H1 (cell line): ENCODE data around the gene ZIM2. TPM values are rescaled to one million over a fixed set of nuclear protein-coding genes. Genes with fewer than 3 reads are reported as not detected.

Experiments
- CTCF ChIA-PET: fragments of 300-600 bp; sonication (Branson Sonifier 250); formaldehyde crosslinking; loops from one replicate; lab custom pipeline; 2021; ENCODE audit not compliant: partially characterized antibody; lab: Charles Lee
- POLR2A ChIA-PET: fragments of 300-600 bp; sonication (Branson Sonifier 250); formaldehyde crosslinking; loops from one replicate; lab custom pipeline; 2021; ENCODE audit warnings: inconsistent platforms; ENCODE audit not compliant: partially characterized antibody; lab: Charles Lee
- DNase-seq, 2 experiments: peaks; one replicate each; pipeline versions ENCODE4 v3.0.0 to v3.0.0-alpha.2; 2010 to 2022; ENCODE audit warnings: low spot score in 2 of 2, low read depth in 1 of 2, mixed read lengths in 1 of 2
- FAIRE-seq: peaks from 2 replicates; lab custom pipeline; 2011; peaks lifted over from hg19 to GRCh38; lab: Jason Lieb, UNC
- H2AFZ ChIP-seq: 2 replicates; pipeline ENCODE4 v1.8.1; 2012; ENCODE audit warnings: low read length, inconsistent platforms
- H2AK5ac ChIP-seq: 2 replicates; pipeline ENCODE4 v1.6.1; 2013; ENCODE audit warnings: low read depth, low read length
- H2BK120ac ChIP-seq: replicated peaks from 2 replicates; pipeline ENCODE3; 2013; ENCODE audit warnings: low read depth, low read length, inconsistent platforms
- H2BK12ac ChIP-seq: 2 replicates; pipeline ENCODE4 v1.6.1; 2013; ENCODE audit warnings: low read depth, low read length
- H2BK15ac ChIP-seq: 2 replicates; pipeline ENCODE4 v1.6.1; 2013; ENCODE audit warnings: low read length
- H2BK20ac ChIP-seq: 2 replicates; pipeline ENCODE4 v1.6.1; 2013; ENCODE audit warnings: low read length
- H2BK5ac ChIP-seq: 2 replicates; pipeline ENCODE4 v1.6.1; 2013; ENCODE audit warnings: low read depth, low read length
- H3K14ac ChIP-seq: 2 replicates; pipeline ENCODE4 v1.6.1; 2013; ENCODE audit warnings: inconsistent platforms; ENCODE audit not compliant: insufficient read length
- H3K18ac ChIP-seq: 2 replicates; pipeline ENCODE4 v1.6.1; 2013; ENCODE audit warnings: low read length; ENCODE audit errors: extremely low read depth
- H3K23ac ChIP-seq: 2 replicates; pipeline ENCODE4 v1.6.1; 2013; ENCODE audit warnings: inconsistent platforms; ENCODE audit not compliant: insufficient read length
- H3K23me2 ChIP-seq: 2 replicates; pipeline ENCODE4 v1.6.1; 2013; ENCODE audit warnings: low read depth, low read length
- H3K27ac ChIP-seq: 2 replicates; pipeline ENCODE4 v1.6.1; 2011; ENCODE audit warnings: low read depth, low read length, inconsistent platforms
- H3K27me3 ChIP-seq, 4 experiments: replicated peaks in 1 of 4; 1 replicate in 1 of 4; 2 replicates in 3 of 4; pipeline versions ENCODE4 v1.6.1 to v1.8.1; 2011 to 2013; ENCODE audit warnings: low read length in 3 of 4, mild to moderate bottlenecking in 3 of 4, inconsistent platforms in 2 of 4, mixed read lengths in 2 of 4, moderate library complexity in 1 of 4; ENCODE audit not compliant: control insufficient read depth in 3 of 4, insufficient read depth in 3 of 4; ENCODE audit errors: extremely low read depth in 1 of 4
- H3K36me3 ChIP-seq, 4 experiments: 2 replicates each; pipeline versions ENCODE4 v1.6.1 to v1.8.1; 2011 to 2013; ENCODE audit warnings: mild to moderate bottlenecking in 4 of 4, low read length in 3 of 4, moderate library complexity in 2 of 4, control low read depth in 1 of 4, inconsistent platforms in 1 of 4; ENCODE audit not compliant: insufficient read depth in 4 of 4, control insufficient read depth in 2 of 4
- H3K4ac ChIP-seq: replicated peaks from 2 replicates; pipeline ENCODE3; 2013; ENCODE audit warnings: low read length, low read depth, mixed read lengths, inconsistent platforms; ENCODE audit not compliant: insufficient read length
- H3K4me1 ChIP-seq, 4 experiments: replicated peaks in 1 of 4; 1 replicate in 1 of 4; 2 replicates in 3 of 4; pipeline versions ENCODE4 v1.6.1 to v1.8.1; 2011 to 2013; ENCODE audit warnings: low read length in 3 of 4, inconsistent platforms in 2 of 4, mixed read lengths in 1 of 4; ENCODE audit not compliant: insufficient read depth in 4 of 4, control insufficient read depth in 3 of 4
- H3K4me2 ChIP-seq, 2 experiments: 2 replicates each; pipeline versions ENCODE4 v1.6.1 to v1.8.1; 2011 to 2013; ENCODE audit warnings: low read depth in 2 of 2, low read length in 2 of 2, control low read depth in 1 of 2, inconsistent platforms in 1 of 2, mild to moderate bottlenecking in 1 of 2; ENCODE audit not compliant: insufficient read depth in 1 of 2
- H3K4me3 ChIP-seq, 4 experiments: fragments of 200-600, 300-600 bp in 1 of 4; sonication (generic), shearing (Covaris generic), sonication (Bioruptor Twin) in 1 of 4; 2 replicates each; pipeline versions ENCODE4 v1.5.1 to v1.8.1; 2011 to 2016; ENCODE audit warnings: low read length in 4 of 4, low read depth in 3 of 4, control low read depth in 2 of 4, inconsistent platforms in 2 of 4, mild to moderate bottlenecking in 2 of 4, mixed read lengths in 1 of 4, moderate library complexity in 1 of 4; ENCODE audit not compliant: insufficient read depth in 2 of 4; ENCODE audit errors: extremely low read depth in 1 of 4
- H3K56ac ChIP-seq: replicated peaks from 2 replicates; pipeline ENCODE3; 2013; ENCODE audit warnings: low read depth, mild to moderate bottlenecking, mixed read lengths, low read length, inconsistent platforms; ENCODE audit not compliant: insufficient read length
- H3K79me1 ChIP-seq: 2 replicates; pipeline ENCODE4 v1.6.1; 2013; ENCODE audit warnings: low read depth, low read length, control low read depth
- H3K79me2 ChIP-seq, 2 experiments: 2 replicates each; pipeline versions ENCODE4 v1.6.1 to v1.8.1; 2012 to 2013; ENCODE audit warnings: low read length in 2 of 2, mild to moderate bottlenecking in 2 of 2, inconsistent platforms in 1 of 2; ENCODE audit not compliant: insufficient read depth in 2 of 2, control insufficient read depth in 1 of 2
- H3K9ac ChIP-seq, 4 experiments: replicated peaks in 1 of 4; 1 replicate in 1 of 4; 2 replicates in 3 of 4; pipeline versions ENCODE4 v1.6.1 to v1.8.1; 2011 to 2013; ENCODE audit warnings: low read depth in 3 of 4, low read length in 3 of 4, control low read depth in 2 of 4, mild to moderate bottlenecking in 2 of 4, moderate library complexity in 2 of 4, inconsistent platforms in 1 of 4; ENCODE audit errors: extremely low read depth in 1 of 4
- H3K9me3 ChIP-seq, 2 experiments: 2 replicates each; pipeline versions ENCODE4 v1.6.1 to v1.8.1; 2012 to 2013; ENCODE audit warnings: mild to moderate bottlenecking in 2 of 2, moderate library complexity in 2 of 2, control low read depth in 1 of 2, inconsistent platforms in 1 of 2, low read depth in 1 of 2, low read length in 1 of 2, mixed read lengths in 1 of 2; ENCODE audit not compliant: insufficient read depth in 2 of 2
- H4K20me1 ChIP-seq, 2 experiments: replicated peaks in 1 of 2; 2 replicates each; pipeline versions ENCODE3 to v1.8.1; 2011 to 2013; ENCODE audit warnings: inconsistent platforms in 2 of 2, low read length in 2 of 2, mild to moderate bottlenecking in 1 of 2; ENCODE audit not compliant: insufficient read depth in 2 of 2, control insufficient read depth in 1 of 2
- H4K5ac ChIP-seq: 2 replicates; pipeline ENCODE4 v1.6.1; 2013; ENCODE audit warnings: low read length, low read depth, mixed read lengths, inconsistent platforms; ENCODE audit not compliant: insufficient read length
- H4K8ac ChIP-seq: 2 replicates; pipeline ENCODE4 v1.8.0; 2013; ENCODE audit warnings: mild to moderate bottlenecking, moderate library complexity, low read length, inconsistent platforms; ENCODE audit not compliant: insufficient read depth; ENCODE audit errors: extremely low read depth
- H4K91ac ChIP-seq: replicated peaks from 2 replicates; pipeline ENCODE3; 2013; ENCODE audit warnings: low read length, mixed read lengths, inconsistent platforms; ENCODE audit not compliant: insufficient read length
- CREB1 ChIP-seq: IDR thresholded peaks from 2 replicates; pipeline ENCODE4 v1.6.1; 2012; ENCODE audit warnings: inconsistent platforms
- GTF2F1 ChIP-seq: IDR thresholded peaks from 2 replicates; pipeline ENCODE4 v1.6.1; 2012; ENCODE audit warnings: low read depth, low read length, improper control_type of control experiment, borderline replicate concordance
- JUND ChIP-seq: IDR thresholded peaks from 2 replicates; pipeline ENCODE4 v1.6.1; 2011; ENCODE audit warnings: mild to moderate bottlenecking, improper control_type of control experiment, low read length
- WGBS, 2 experiments: shearing (Covaris generic) in 1 of 2; methylation state at CpG; one replicate each; pipeline versions ENCODE4 v1.1.6 to v1.1.7; 2013 to 2015; ENCODE audit warnings: low lambda C conversion rate in 2 of 2, mixed read lengths in 2 of 2, inconsistent platforms in 1 of 2, low coverage in 1 of 2, missing lambda C conversion rate in 1 of 2; ENCODE audit not compliant: insufficient replicate concordance in 2 of 2, insufficient coverage in 1 of 2, insufficient read length in 1 of 2; ENCODE audit errors: extremely low coverage in 1 of 2, missing lambda C conversion rate in 1 of 2; 5-methylcytosine and 5-hydroxymethylcytosine counted together
- polyA plus RNA-seq, 7 experiments: library from polyadenylated mRNA; depleted of rRNA in 3 of 7; stranded (reverse) in 5 of 7; unstranded in 2 of 7; fragments of >200 nt in 5 of 7; fragments of 200-250 nt in 2 of 7; gene quantifications; 1 replicate in 5 of 7; 2 replicates in 1 of 7; 4 replicates in 1 of 7; pipeline versions ENCODE4 v1.2.1 to v1.2.3, GENCODE V29; 2011 to 2013; ENCODE audit warnings: missing spikeins in 2 of 7, mixed read lengths in 2 of 7
- total RNA-seq: library from RNA; stranded (reverse); fragmentation: NEBNext Ultra II Directional; extraction: Animal tissue kit (Norgen Biotek cat#: 25700); gene quantifications from 2 replicates; pipeline ENCODE4 v1.2.1, GENCODE V29; 2021
- TF ChIP-seq, protein P1 (sequence below): IDR thresholded peaks from 2 replicates; pipeline ENCODE4 v1.6.1; 2011; ENCODE audit warnings: low read depth, mild to moderate bottlenecking, low read length; ENCODE audit not compliant: insufficient read depth

ZIM2 gene
- total and polyA plus RNA-seq, 2 of the 8 experiments (the other 6 are each of a cell fraction or from before 2014, with no cell fraction given) = not detected

DNA sequence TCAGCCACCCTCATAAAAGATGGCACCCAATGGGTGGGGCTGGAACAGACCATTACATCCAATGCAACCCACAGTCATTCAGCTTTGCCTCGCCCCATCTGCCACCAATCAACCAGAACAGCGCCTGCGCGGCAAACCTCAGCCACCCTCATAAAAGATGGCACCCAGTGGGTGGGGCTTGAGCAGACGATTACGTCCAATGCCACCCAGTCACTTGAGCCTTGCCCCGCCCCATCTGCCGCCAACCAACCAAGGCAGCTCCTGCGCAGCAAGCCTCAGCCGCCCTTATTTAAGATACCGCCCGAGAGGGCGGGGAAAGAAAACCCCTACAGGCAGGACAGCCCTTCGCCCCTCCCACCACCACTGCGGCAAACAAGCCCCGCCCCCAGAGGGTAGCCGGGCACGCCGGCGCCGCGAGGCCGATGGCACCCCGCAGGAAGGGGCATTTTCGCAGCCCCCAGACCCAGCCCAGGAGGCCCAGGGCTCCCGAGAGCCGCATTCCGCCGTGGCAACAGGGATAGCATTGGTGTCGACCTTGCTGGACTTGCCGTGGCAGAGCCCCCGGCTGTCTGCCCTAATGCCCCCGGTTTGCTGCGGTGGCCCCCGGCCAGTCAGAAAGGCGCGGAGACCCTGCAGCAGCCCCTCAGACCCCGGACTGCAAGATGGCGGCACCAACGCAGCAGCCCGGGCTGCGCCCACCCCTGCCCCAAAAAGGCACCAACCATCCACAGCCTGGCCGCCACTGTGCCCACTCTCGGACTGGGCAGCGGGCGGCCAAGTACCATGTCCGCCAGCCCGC lies 675 bp downstream of the ZIM2 start:
- H3K4me3 ChIP-seq = no peak overlapping the region
- H3K14ac ChIP-seq = no peak overlapping the region
- H3K9me3 ChIP-seq = peaks cover 64 to 91% of the 10 kb centered on the region in 2 experiments
- no peak overlapping the region for H4K8ac ChIP-seq
- H4K5ac ChIP-seq = no peak overlapping the region
- no peaks in the 10 kb centered on the region for H3K4me1 ChIP-seq
- ChIA-PET POLR2A (no interaction called here), CTCF (no interaction called here)
- no peak overlapping the region for H3K9ac ChIP-seq
- H3K56ac ChIP-seq = no peak overlapping the region
- no peak overlapping the region for H2BK5ac ChIP-seq
- FAIRE-seq (no peak), DNase-seq (no peak)
- H2BK15ac ChIP-seq = no peak overlapping the region
- H4K91ac ChIP-seq = no peak overlapping the region
- H2AK5ac ChIP-seq = no peak overlapping the region
- H2BK20ac ChIP-seq = no peak overlapping the region
- H2BK12ac ChIP-seq = no peak overlapping the region
- no peaks in the 10 kb centered on the region; a peak in 1 of 8 replicates for H3K36me3 ChIP-seq
- H3K4me2 ChIP-seq = no peak overlapping the region
- no peak overlapping the region for H2BK120ac ChIP-seq
- no peak overlapping the region for H2AFZ ChIP-seq
- no peak overlapping the region for H3K4ac ChIP-seq
- H3K23ac ChIP-seq = no peak overlapping the region
- no peaks in the 10 kb centered on the region for H3K79me1 ChIP-seq
- no peaks in the 10 kb centered on the region for H3K79me2 ChIP-seq
- no peak overlapping the region for H3K18ac ChIP-seq
- TF ChIP-seq CREB1 (no peak), GTF2F1 (no peak), JUND (no peak)
- TF ChIP-seq, protein P1, sequence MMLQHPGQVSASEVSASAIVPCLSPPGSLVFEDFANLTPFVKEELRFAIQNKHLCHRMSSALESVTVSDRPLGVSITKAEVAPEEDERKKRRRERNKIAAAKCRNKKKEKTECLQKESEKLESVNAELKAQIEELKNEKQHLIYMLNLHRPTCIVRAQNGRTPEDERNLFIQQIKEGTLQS = no peak
- H4K20me1 ChIP-seq = no peaks in the 10 kb centered on the region
- no peaks in the 10 kb centered on the region for H3K27me3 ChIP-seq
- 96% methylated on average over 41 of the region's 48 CpGs; no CpG with 5 or more reads in 1 of the 2 experiments for WGBS, 2 experiments
- no peak overlapping the region for H3K27ac ChIP-seq
- no peaks in the 10 kb centered on the region for H3K23me2 ChIP-seq
